HCT116 (cell line): ENCODE measurements around the gene TCF23. TPM values are rescaled to one million over a fixed set of nuclear protein-coding genes. Genes with fewer than 3 reads are reported as not detected.

Experiments
- ATAC-seq: fragments of 200-7000 bp; cut with Tn5 transposase; 2 replicates; pipeline ENCODE4 v1.9.1; 2020; ENCODE audit warnings: mild to moderate bottlenecking, moderate library complexity
- BruUV-seq: library from RNA; stranded (reverse); fragments of 400-500 nt; replicated peaks from 2 replicates; lab custom pipeline; 2021; lab: Mats Ljungman, UMichigan
- CTCF ChIA-PET: fragments of 300-600 bp; sonication (Branson Sonifier 250); formaldehyde crosslinking; loops from one replicate; lab custom pipeline; 2021; ENCODE audit warnings: antibody characterized with exemption; lab: Charles Lee
- POLR2A ChIA-PET: fragments of 300-600, 350-600 bp; sonication (Branson Sonifier 250); formaldehyde crosslinking; loops from one replicate; lab custom pipeline; 2021; ENCODE audit warnings: antibody characterized with exemption; lab: Charles Lee
- RAD21 ChIA-PET, 2 experiments: fragments of 300-600 bp; sonication (Branson Sonifier 250); formaldehyde crosslinking; loops; one replicate each; lab custom pipeline; 2023; ENCODE audit warnings: low total read pairs in 2 of 2; ENCODE audit not compliant: uncharacterized antibody in 2 of 2, unreplicated experiment in 2 of 2, low non-redundant PET in 1 of 2; lab: Charles Lee
- DNase-seq: peaks from one replicate; pipeline ENCODE4 v3.0.0-alpha.2; 2010; ENCODE audit warnings: low read depth, low spot score
- H2AFZ ChIP-seq: fragments of 200-600 bp; shearing (Covaris generic), sonication (generic); 2 replicates; pipeline ENCODE4 v1.6.1; 2017; ENCODE audit warnings: low read depth, mixed run types, mixed read lengths, antibody characterized with exemption, low read length; ENCODE audit not compliant: poor library complexity, severe bottlenecking
- H3K27ac ChIP-seq: 2 replicates; pipeline ENCODE4 v1.5.1; 2012; ENCODE audit warnings: low read depth, low read length
- H3K27me3 ChIP-seq: fragments of 200-600 bp; sonication (generic); 2 replicates; pipeline ENCODE4 v1.6.1; 2016; ENCODE audit warnings: mixed run types, low read length, mixed read lengths; ENCODE audit not compliant: insufficient read depth
- H3K36me3 ChIP-seq, 2 experiments: fragments of 200-500 bp in 1 of 2; fragments of 200-600 bp in 1 of 2; sonication (Bioruptor generic) in 1 of 2; sonication (generic) in 1 of 2; 2 replicates each; pipeline versions ENCODE4 v1.5.1 to v1.6.1; 2014 to 2016; ENCODE audit warnings: low read length in 2 of 2, inconsistent platforms in 1 of 2, mixed read lengths in 1 of 2, mixed run types in 1 of 2; ENCODE audit not compliant: insufficient read depth in 2 of 2, control insufficient read depth in 1 of 2
- H3K4me1 ChIP-seq, 2 experiments: fragments of 200-600 bp in 1 of 2; sonication (generic) in 1 of 2; 2 replicates each; pipeline versions ENCODE4 v1.5.1 to v1.6.1; 2012 to 2017; ENCODE audit warnings: low read length in 2 of 2, inconsistent platforms in 1 of 2, mild to moderate bottlenecking in 1 of 2, mixed read lengths in 1 of 2, mixed run types in 1 of 2, moderate library complexity in 1 of 2; ENCODE audit not compliant: insufficient read depth in 2 of 2, control insufficient read depth in 1 of 2
- H3K4me2 ChIP-seq: fragments of 200-600 bp; sonication (generic); 2 replicates; pipeline ENCODE4 v1.6.1; 2017; ENCODE audit warnings: mixed run types, low read length, mixed read lengths
- H3K4me3 ChIP-seq, 2 experiments: fragments of 200-600 bp in 1 of 2; sonication (generic) in 1 of 2; replicated peaks in 1 of 2; 2 replicates each; pipeline ENCODE4 v1.5.1; 2011 to 2016; ENCODE audit warnings: low read length in 2 of 2, control low read depth in 1 of 2, low read depth in 1 of 2, mild to moderate bottlenecking in 1 of 2, mixed read lengths in 1 of 2, mixed run types in 1 of 2
- H3K79me2 ChIP-seq: fragments of 200-600 bp; sonication (generic); 2 replicates; pipeline ENCODE4 v1.6.1; 2017; ENCODE audit warnings: mild to moderate bottlenecking, mixed run types, low read length, moderate library complexity, mixed read lengths; ENCODE audit not compliant: insufficient read depth
- H3K9ac ChIP-seq: fragments of 200-600 bp; sonication (generic); 2 replicates; pipeline ENCODE4 v1.6.1; 2016; ENCODE audit warnings: low read length, mixed read lengths
- H3K9me2 ChIP-seq: fragments of 200-600 bp; sonication (generic), shearing (Covaris generic); 2 replicates; pipeline ENCODE4 v1.6.1; 2017; ENCODE audit warnings: mixed run types, mild to moderate bottlenecking, moderate library complexity; ENCODE audit not compliant: insufficient read depth
- H3K9me3 ChIP-seq, 2 experiments: fragments of 200-500 bp in 1 of 2; fragments of 200-600 bp in 1 of 2; sonication (Bioruptor generic) in 1 of 2; sonication (generic) in 1 of 2; 2 replicates each; pipeline ENCODE4 v1.6.1; 2014 to 2017; ENCODE audit warnings: low read length in 2 of 2, mixed read lengths in 2 of 2, inconsistent platforms in 1 of 2, low read depth in 1 of 2, mild to moderate bottlenecking in 1 of 2, mixed run types in 1 of 2, moderate library complexity in 1 of 2; ENCODE audit not compliant: control insufficient read depth in 1 of 2, insufficient read depth in 1 of 2
- H4K20me1 ChIP-seq: fragments of 200-600 bp; sonication (generic), shearing (Covaris generic); 2 replicates; pipeline ENCODE4 v1.6.1; 2017; ENCODE audit warnings: mixed run types, mild to moderate bottlenecking, moderate library complexity; ENCODE audit not compliant: insufficient read depth
- EGR1 ChIP-seq: IDR thresholded peaks from 2 replicates; pipeline ENCODE4 v1.6.1; 2012; ENCODE audit warnings: low read depth
- EZH2 ChIP-seq: fragments of 200-600 bp; sonication (generic); IDR thresholded peaks from 2 replicates; pipeline ENCODE4 v1.6.1; 2017; ENCODE audit warnings: antibody characterized with exemption, mixed run types
- RAD21 ChIP-seq: IDR thresholded peaks from 2 replicates; pipeline ENCODE4 v1.6.1; 2012; ENCODE audit warnings: low read depth, mild to moderate bottlenecking
- intact Hi-C: fragments of 100-400 bp; cut with micrococcal nuclease; formaldehyde crosslinking; loops from 2 replicates; pipeline ENCODE4 v1.10.0; 2022
- total RNA-seq: library from RNA; stranded (reverse); gene quantifications from one replicate; pipeline ENCODE4 v1.2.1, GENCODE V29; 2021; ENCODE audit not compliant: unreplicated experiment
- TF ChIP-seq, protein P1 (sequence below), 3 experiments: fragments of 200-600 bp in 1 of 3; sonication (generic) in 1 of 3; IDR thresholded peaks in 2 of 3; conservative IDR thresholded peaks in 1 of 3; 2 replicates each; pipeline ENCODE4 v1.5.1; 2012 to 2017; ENCODE audit warnings: low read depth in 2 of 3, low read length in 2 of 3, antibody characterized with exemption in 1 of 3, borderline replicate concordance in 1 of 3, control low read depth in 1 of 3, mild to moderate bottlenecking in 1 of 3, mixed read lengths in 1 of 3, mixed run types in 1 of 3, moderate library complexity in 1 of 3; ENCODE audit not compliant: insufficient read depth in 1 of 3

The TCF23 gene
- total RNA-seq, 1 experiment from 2014 or later: not detected

GRCh38 chr2:27121906-27122305 lies 26.9 kb upstream of the TCF23 start:
- DNase-seq: no peak
- H3K79me2 ChIP-seq: no peaks in the 10 kb centered on the region
- ChIA-PET CTCF (no interaction called here), POLR2A (no interaction called here), RAD21 (no interaction called here)
- intact Hi-C loops: no loop called here
- H3K27ac ChIP-seq: no peak overlapping the region
- no peak overlapping the region for H2AFZ ChIP-seq
- peaks cover 0 to 12% of the 10 kb centered on the region in 2 experiments; a peak in 2 of 4 replicates for H3K4me1 ChIP-seq
- H3K36me3 ChIP-seq: no peaks in the 10 kb centered on the region
- no peak for ATAC-seq
- H3K9ac ChIP-seq: no peak overlapping the region
- H3K9me3 ChIP-seq: no peaks in the 10 kb centered on the region
- no peaks in the 10 kb centered on the region for H3K9me2 ChIP-seq
- no TSS peak for BruUV-seq
- no peak overlapping the region for H3K4me3 ChIP-seq
- TF ChIP-seq EZH2: no peak
- H4K20me1 ChIP-seq: no peaks in the 10 kb centered on the region
- H3K4me2 ChIP-seq: no peak overlapping the region
- H3K27me3 ChIP-seq: no peaks in the 10 kb centered on the region

DNA sequence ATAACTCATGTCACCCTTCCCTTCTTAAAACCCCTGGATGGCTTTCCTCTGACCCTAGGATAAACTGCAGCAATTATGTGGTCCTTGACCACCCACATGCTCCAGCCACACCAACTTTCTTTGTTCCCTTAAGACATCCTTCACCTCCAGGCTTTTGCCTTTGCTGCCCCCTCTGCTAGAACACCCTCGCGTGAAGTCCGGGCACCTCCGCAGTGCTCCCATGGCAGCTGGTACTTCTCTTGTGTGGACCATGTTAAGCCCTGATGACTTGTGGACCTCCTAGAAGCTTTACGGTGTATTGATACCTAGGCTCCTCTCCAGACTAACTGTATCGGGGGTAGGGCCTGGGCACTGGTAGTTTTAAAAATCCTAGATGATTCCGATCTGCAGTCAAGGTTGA lies 26.0 kb upstream of the TCF23 start:
- intact Hi-C loops: no loop called here
- H3K9me3 ChIP-seq: no peaks in the 10 kb centered on the region
- DNase-seq: no peak
- H3K4me1 ChIP-seq: peaks cover 0 to 12% of the 10 kb centered on the region in 2 experiments; a peak in 2 of 4 replicates
- no TSS peak for BruUV-seq
- H4K20me1 ChIP-seq: no peaks in the 10 kb centered on the region
- no peak overlapping the region for H3K4me3 ChIP-seq
- CTCF ChIA-PET: no interaction called here
- H3K9ac ChIP-seq: no peak overlapping the region
- no peak overlapping the region for H3K4me2 ChIP-seq
- TF ChIP-seq, protein P1, sequence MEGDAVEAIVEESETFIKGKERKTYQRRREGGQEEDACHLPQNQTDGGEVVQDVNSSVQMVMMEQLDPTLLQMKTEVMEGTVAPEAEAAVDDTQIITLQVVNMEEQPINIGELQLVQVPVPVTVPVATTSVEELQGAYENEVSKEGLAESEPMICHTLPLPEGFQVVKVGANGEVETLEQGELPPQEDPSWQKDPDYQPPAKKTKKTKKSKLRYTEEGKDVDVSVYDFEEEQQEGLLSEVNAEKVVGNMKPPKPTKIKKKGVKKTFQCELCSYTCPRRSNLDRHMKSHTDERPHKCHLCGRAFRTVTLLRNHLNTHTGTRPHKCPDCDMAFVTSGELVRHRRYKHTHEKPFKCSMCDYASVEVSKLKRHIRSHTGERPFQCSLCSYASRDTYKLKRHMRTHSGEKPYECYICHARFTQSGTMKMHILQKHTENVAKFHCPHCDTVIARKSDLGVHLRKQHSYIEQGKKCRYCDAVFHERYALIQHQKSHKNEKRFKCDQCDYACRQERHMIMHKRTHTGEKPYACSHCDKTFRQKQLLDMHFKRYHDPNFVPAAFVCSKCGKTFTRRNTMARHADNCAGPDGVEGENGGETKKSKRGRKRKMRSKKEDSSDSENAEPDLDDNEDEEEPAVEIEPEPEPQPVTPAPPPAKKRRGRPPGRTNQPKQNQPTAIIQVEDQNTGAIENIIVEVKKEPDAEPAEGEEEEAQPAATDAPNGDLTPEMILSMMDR (IDR thresholded peaks at IDR 0.05 in 2 of 3, conservative IDR thresholded peaks at IDR 0.05 in 1 of 3; ENCODE audit: borderline replicate concordance in 1 of 3, insufficient read depth in 1 of 3, low read depth in 2 of 3, low read length in 2 of 3): no peak
- TF ChIP-seq EGR1: no peak
- TF ChIP-seq RAD21: no peak
- TF ChIP-seq, all 23 proteins: peak for 0
- Histone ChIP-seq H3K27ac (no peak overlapping the region), H3K79me2 (no peaks in the 10 kb centered on the region), H2AFZ (no peak overlapping the region), H3K9me2 (no peaks in the 10 kb centered on the region), H3K27me3 (no peaks in the 10 kb centered on the region), H3K36me3 (no peaks in the 10 kb centered on the region)
- ChIA-PET POLR2A (no interaction called here), RAD21 (no interaction called here)
- ATAC-seq: no peak
